K562 (cell line): ENCODE data around the gene DISC1. TPM values are rescaled to one million over a fixed set of nuclear protein-coding genes. Genes with fewer than 3 reads are reported as not detected.

Experiments used
- ATAC-seq: fragments of 200-7000 bp; cut with Tn5 transposase; 3 replicates; pipeline ENCODE4 v1.9.1; 2020; ENCODE audit warnings: moderate library complexity
- BruUV-seq: library from RNA; stranded (reverse); fragments of 400-500 nt; replicated peaks from 2 replicates; lab custom pipeline; 2021; lab: Mats Ljungman, UMichigan
- CTCF ChIA-PET: fragments of 300-600 bp; formaldehyde crosslinking; extraction: SDS; loops from one replicate; lab custom pipeline; 2021; ENCODE audit warnings: low intra/inter-chr PET ratio; lab: Yijun Ruan, JAX
- POLR2A ChIA-PET: fragments of 300-600, 350-650 bp; sonication (Branson Sonifier 250); formaldehyde crosslinking; extraction: SDS; loops from one replicate; lab custom pipeline; 2021; ENCODE audit warnings: antibody characterized with exemption, inconsistent platforms; lab: Yijun Ruan, JAX
- DNase-seq, 4 experiments: peaks; one replicate each; pipeline versions ENCODE4 v3.0.0 to v3.0.0-alpha.2; 2011 to 2018; ENCODE audit warnings: low spot score in 3 of 4, mixed read lengths in 3 of 4; ENCODE audit errors: extremely low read depth in 1 of 4
- FAIRE-seq: peaks from 2 replicates; lab custom pipeline; 2011; peaks lifted over from hg19 to GRCh38; lab: Jason Lieb, UNC
- H2AFZ ChIP-seq: 2 replicates; pipeline ENCODE4 v1.6.0; 2011; ENCODE audit warnings: low read depth, low read length, control low read depth, inconsistent platforms
- H3K27ac ChIP-seq: fragments of 200-600 bp; 3 replicates; pipeline ENCODE4 v1.8.0; 2011; ENCODE audit warnings: low read depth, mild to moderate bottlenecking, control low read depth, inconsistent platforms, low read length, moderate library complexity, mixed read lengths; ENCODE audit errors: extremely low read depth
- H3K27me3 ChIP-seq, 2 experiments: fragments of 300-600 bp in 1 of 2; 2 replicates in 1 of 2; 3 replicates in 1 of 2; pipeline versions ENCODE4 v1.6.0 to v1.8.0; 2011; ENCODE audit warnings: inconsistent platforms in 2 of 2, low read length in 2 of 2, mild to moderate bottlenecking in 1 of 2, mixed read lengths in 1 of 2, moderate library complexity in 1 of 2; ENCODE audit not compliant: control insufficient read depth in 2 of 2, insufficient read depth in 2 of 2
- H3K36me3 ChIP-seq: fragments of 300-600 bp; 3 replicates; pipeline ENCODE4 v1.8.0; 2011; ENCODE audit warnings: mild to moderate bottlenecking, low read length, inconsistent platforms; ENCODE audit not compliant: control insufficient read depth, insufficient read depth
- H3K4me1 ChIP-seq, 2 experiments: fragments of 200-600 bp in 1 of 2; replicated peaks in 1 of 2; 2 replicates in 1 of 2; 3 replicates in 1 of 2; pipeline versions ENCODE4 v1.5.1 to v1.8.0; 2011; ENCODE audit warnings: inconsistent platforms in 2 of 2, low read length in 2 of 2, mild to moderate bottlenecking in 1 of 2, mixed read lengths in 1 of 2, moderate library complexity in 1 of 2; ENCODE audit not compliant: control insufficient read depth in 2 of 2, insufficient read depth in 2 of 2
- H3K4me2 ChIP-seq: 2 replicates; pipeline ENCODE4 v1.6.1; 2011; ENCODE audit warnings: low read length, control low read depth, inconsistent platforms, mixed read lengths; ENCODE audit not compliant: insufficient read depth
- H3K4me3 ChIP-seq: fragments of 200-600 bp; sonication (generic), shearing (Covaris generic); 2 replicates; pipeline ENCODE4 v1.5.1; 2016; ENCODE audit warnings: control low read depth, inconsistent platforms
- H3K79me2 ChIP-seq: fragments of 200-600 bp; 3 replicates; pipeline ENCODE4 v1.8.0; 2011; ENCODE audit warnings: low read length, inconsistent platforms; ENCODE audit not compliant: control insufficient read depth, insufficient read depth
- H3K9ac ChIP-seq, 2 experiments: 2 replicates each; pipeline versions ENCODE4 v1.6.0 to v1.6.1; 2011; ENCODE audit warnings: low read depth in 2 of 2, low read length in 2 of 2, control low read depth in 1 of 2, inconsistent platforms in 1 of 2, mild to moderate bottlenecking in 1 of 2, mixed read lengths in 1 of 2; ENCODE audit not compliant: insufficient read depth in 1 of 2
- H3K9me1 ChIP-seq: one replicate; pipeline ENCODE4 v1.6.0; 2011; ENCODE audit warnings: inconsistent platforms, mild to moderate bottlenecking, low read length, moderate library complexity; ENCODE audit not compliant: control insufficient read depth, insufficient read depth
- H3K9me3 ChIP-seq: replicated peaks from 2 replicates; pipeline ENCODE4 v1.5.1; 2011; ENCODE audit warnings: low read depth, low read length, inconsistent platforms; ENCODE audit not compliant: control insufficient read depth, insufficient read depth
- H4K20me1 ChIP-seq: replicated peaks from 2 replicates; pipeline ENCODE4 v1.6.1; 2011; ENCODE audit warnings: low read length, inconsistent platforms, mixed read lengths; ENCODE audit not compliant: control insufficient read depth, insufficient read depth
- BRF2 ChIP-seq: IDR thresholded peaks from 3 replicates; pipeline ENCODE4 v1.6.1; 2011; ENCODE audit warnings: borderline replicate concordance, mild to moderate bottlenecking; ENCODE audit not compliant: insufficient read length, insufficient read depth
- C11orf30 ChIP-seq: fragments of 450-650 bp; IDR thresholded peaks from 2 replicates; pipeline ENCODE4 v1.6.1; 2016; ENCODE audit warnings: low read depth, mild to moderate bottlenecking
- CREB5 ChIP-seq: fragments of 250-450 bp; sonication (Bioruptor Pico); IDR thresholded peaks from 2 replicates; pipeline ENCODE4 v1.5.0; 2020; ENCODE audit warnings: mild to moderate bottlenecking
- GTF2E2 ChIP-seq: fragments of 200-800 bp; sonication (Bioruptor generic); IDR thresholded peaks from 2 replicates; pipeline ENCODE4 v1.6.1; 2016; ENCODE audit warnings: missing genetic modification characterization, missing compliant biosample characterization
- HDAC6 ChIP-seq: IDR thresholded peaks from 2 replicates; pipeline ENCODE4 v1.6.1; 2012; ENCODE audit warnings: low read depth, mild to moderate bottlenecking, control low read depth, inconsistent platforms, low read length, moderate library complexity
- HES1 ChIP-seq: fragments of 450-650 bp; IDR thresholded peaks from 2 replicates; pipeline ENCODE4 v1.6.1; 2016; ENCODE audit warnings: low read depth, mild to moderate bottlenecking, moderate library complexity
- HMBOX1 ChIP-seq: sonication (generic); IDR thresholded peaks from 2 replicates; pipeline ENCODE4 v1.6.1; 2016
- HNRNPUL1 ChIP-seq: fragments of 200-400 bp; formaldehyde crosslinking; IDR thresholded peaks from 2 replicates; pipeline ENCODE4 v1.6.1; 2017; ENCODE audit warnings: low read length
- MAFF ChIP-seq: IDR thresholded peaks from 2 replicates; pipeline ENCODE4 v1.6.1; 2012; ENCODE audit warnings: low read length, improper control_type of control experiment
- MAFK ChIP-seq: IDR thresholded peaks from 2 replicates; pipeline ENCODE4 v1.6.1; 2011; ENCODE audit warnings: low read length, improper control_type of control experiment
- RBBP5 ChIP-seq: fragments of 200-600 bp; sonication (generic); IDR thresholded peaks from 2 replicates; pipeline ENCODE4 v1.6.1; 2012; ENCODE audit warnings: borderline replicate concordance, mild to moderate bottlenecking, low read length, control low read depth, inconsistent platforms; ENCODE audit not compliant: insufficient read depth, poor library complexity, severe bottlenecking
- ZNF316 ChIP-seq: fragments of 450-650 bp; IDR thresholded peaks from 2 replicates; pipeline ENCODE4 v1.6.1; 2016
- ZNF79 ChIP-seq: fragments of 250-450 bp; sonication (Bioruptor Pico); IDR thresholded peaks from 2 replicates; pipeline ENCODE4 v1.4.0; 2020; ENCODE audit warnings: low read depth, mild to moderate bottlenecking, moderate library complexity
- WGBS: fragments of 100-300 bp; shearing (Covaris generic); methylation state at CpG from one replicate; pipeline ENCODE4 v1.1.6; 2016; ENCODE audit warnings: low coverage, mixed read lengths; ENCODE audit not compliant: insufficient coverage; ENCODE audit errors: missing lambda C conversion rate; 5-methylcytosine and 5-hydroxymethylcytosine counted together
- in situ Hi-C: fragments of 300-500 bp; cut with MboI; formaldehyde crosslinking; loops from 4 replicates; pipeline ENCODE4 v1.15.0; 2018; ENCODE audit warnings: inconsistent platforms, mixed read lengths
- intact Hi-C: fragments of 100-400 bp; cut with micrococcal nuclease; formaldehyde crosslinking; loops from 2 replicates; pipeline ENCODE4 v1.14.2; 2022
- polyA plus RNA-seq, 8 experiments: library from polyadenylated mRNA; depleted of rRNA in 4 of 8; stranded (reverse) in 5 of 8; unstranded in 3 of 8; fragments of >200 nt; fragmentation: Nextera tagmentation in 2 of 8; fragmentation: Illumina TruSeq in 1 of 8; extraction: Ambion mirVana in 2 of 8; extraction: Trizol in 1 of 8; gene quantifications; 2 replicates each; pipeline versions ENCODE4 v1.2.1 to v1.2.3, GENCODE V29; 2011 to 2014; ENCODE audit warnings: inconsistent platforms in 1 of 8, missing spikeins in 1 of 8
- total RNA-seq, 7 experiments: library from RNA; depleted of rRNA in 6 of 7; stranded (reverse); fragments of >200 nt in 6 of 7; fragmentation: Illumina TruSeq in 2 of 7; extraction: Trizol in 2 of 7; gene quantifications; 2 replicates each; pipeline versions ENCODE4 v1.2.1 to v1.2.3, GENCODE V29; 2011 to 2021; ENCODE audit warnings: low replicate concordance in 1 of 7

The DISC1 gene
- total and polyA plus RNA-seq, 9 of the 15 experiments (the other 6 are each of a cell fraction or from before 2014, with no cell fraction given) = 0.01 to 0.11 (median 0.08) TPM; not detected in 1

GRCh38 chr1:231826566-231826965, 200.0 kb downstream of the DISC1 start:
- H4K20me1 ChIP-seq = no peaks in the 10 kb centered on the region
- CTCF ChIA-PET = no interaction called here

GRCh38 chr1:231827337-231828105, 200.9 kb downstream of the DISC1 start:
- POLR2A ChIA-PET = no interaction called here
- H3K27ac ChIP-seq = no peak overlapping the region
- no peak for DNase-seq
- no peaks in the 10 kb centered on the region for H3K36me3 ChIP-seq
- intact Hi-C loops (no loop called here), in situ Hi-C loops (no loop called here)
- no peaks in the 10 kb centered on the region for H4K20me1 ChIP-seq
- CTCF ChIA-PET = no interaction called here
- H3K9me1 ChIP-seq = no peaks in the 10 kb centered on the region
- 0% methylated on average over 2 of the region's 2 CpGs for WGBS
- no peaks in the 10 kb centered on the region for H3K9me3 ChIP-seq
- H3K4me3 ChIP-seq = no peak overlapping the region
- no TSS peak for BruUV-seq
- no peak for FAIRE-seq
- H2AFZ ChIP-seq = no peak overlapping the region
- H3K9ac ChIP-seq = no peak overlapping the region
- no peaks in the 10 kb centered on the region for H3K79me2 ChIP-seq
- no peak overlapping the region for H3K4me2 ChIP-seq
- ATAC-seq = no peak
- H3K4me1 ChIP-seq = no peaks in the 10 kb centered on the region
- H3K27me3 ChIP-seq = no peaks in the 10 kb centered on the region
- TF ChIP-seq HDAC6 (no peak), HNRNPUL1 (no peak), BRF2 (no peak), GTF2E2 (tag) (no peak), CREB5 (no peak), HES1 (no peak), HMBOX1 (no peak), RBBP5 (no peak)

More at GRCh38 chr1:231826566-231826965, 200.0 kb downstream of the DISC1 start:
- Histone ChIP-seq H3K27me3 (no peaks in the 10 kb centered on the region), H3K4me3 (no peak overlapping the region), H3K36me3 (no peaks in the 10 kb centered on the region), H3K4me1 (no peaks in the 10 kb centered on the region), H3K9me3 (no peaks in the 10 kb centered on the region), H2AFZ (no peak overlapping the region), H3K4me2 (no peak overlapping the region), H3K9me1 (no peaks in the 10 kb centered on the region), H3K9ac (no peak overlapping the region), H3K79me2 (no peaks in the 10 kb centered on the region), H3K27ac (no peak overlapping the region)
- no peak for DNase-seq
- intact Hi-C loops = no loop called here
- BruUV-seq = no TSS peak
- POLR2A ChIA-PET = no interaction called here
- TF ChIP-seq MAFF (peak; percentile 19; the same call in 1 of the 2 replicates), ZNF79 (no peak), C11orf30 (peak; percentile 31; the same call in 1 of the 2 replicates), ZNF316 (peak; percentile 56), MAFK (peak; percentile 20; the same call in 1 of the 2 replicates)
- in situ Hi-C loops = no loop called here
- WGBS = 0% methylated on average over 1 of the region's 1 CpG
- no peak for ATAC-seq
- FAIRE-seq = no peak
